ENCODE measurements around the gene LRRC14B.

Gene LRRC14B

GRCh38 chr5:199197-199949 is 8.1 kb downstream of the LRRC14B start:
- Histone ChIP-seq H3K4me3 (ENCODE audit: low read depth, low read length) (no peak overlapping the region), H3K36me3 (ENCODE audit: control insufficient read depth in 2 of 2, insufficient read depth in 1 of 2, low read length in 2 of 2) (peaks cover 1 to 12% of the 10 kb centered on the region in 2 experiments), H3K27ac (ENCODE audit: extremely low read depth, low read depth, low read length) (no peak overlapping the region), H3K4me1 (ENCODE audit: control insufficient read depth, insufficient read depth, low read length) (no peaks in the 10 kb centered on the region), H3K9me3 (ENCODE audit: control insufficient read depth, insufficient read depth, low read depth, low read length) (no peaks in the 10 kb centered on the region)
- TF ChIP-seq GLIS2 (tag by site-specific recombination; IDR thresholded peaks at IDR 0.05) (0 out of 2 replicates have a peak, but pooled peaks have one; percentile 30), ZNF654 (tag by site-specific recombination; IDR thresholded peaks at IDR 0.05; ENCODE audit: low read depth) (no peak)
- TF ChIP-seq, protein P1, sequence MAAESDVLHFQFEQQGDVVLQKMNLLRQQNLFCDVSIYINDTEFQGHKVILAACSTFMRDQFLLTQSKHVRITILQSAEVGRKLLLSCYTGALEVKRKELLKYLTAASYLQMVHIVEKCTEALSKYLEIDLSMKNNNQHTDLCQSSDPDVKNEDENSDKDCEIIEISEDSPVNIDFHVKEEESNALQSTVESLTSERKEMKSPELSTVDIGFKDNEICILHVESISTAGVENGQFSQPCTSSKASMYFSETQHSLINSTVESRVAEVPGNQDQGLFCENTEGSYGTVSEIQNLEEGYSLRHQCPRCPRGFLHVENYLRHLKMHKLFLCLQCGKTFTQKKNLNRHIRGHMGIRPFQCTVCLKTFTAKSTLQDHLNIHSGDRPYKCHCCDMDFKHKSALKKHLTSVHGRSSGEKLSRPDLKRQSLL (tag by site-specific recombination; IDR thresholded peaks at IDR 0.05) = 0 out of 2 replicates have a peak, but pooled peaks have one; percentile 37
- ChIA-PET CTCF (interaction anchor here (0.7 kb wide), 1 partner anchor 13 kb away, joined by 3 read pairs; no protein-coding TSS in a partner anchor), POLR2A (interaction anchor here (1.1 kb wide), 1 partner anchor 19 kb away, joined by 3 read pairs; the partner anchor contains the start of genes CCDC127 and SDHA)

DNA sequence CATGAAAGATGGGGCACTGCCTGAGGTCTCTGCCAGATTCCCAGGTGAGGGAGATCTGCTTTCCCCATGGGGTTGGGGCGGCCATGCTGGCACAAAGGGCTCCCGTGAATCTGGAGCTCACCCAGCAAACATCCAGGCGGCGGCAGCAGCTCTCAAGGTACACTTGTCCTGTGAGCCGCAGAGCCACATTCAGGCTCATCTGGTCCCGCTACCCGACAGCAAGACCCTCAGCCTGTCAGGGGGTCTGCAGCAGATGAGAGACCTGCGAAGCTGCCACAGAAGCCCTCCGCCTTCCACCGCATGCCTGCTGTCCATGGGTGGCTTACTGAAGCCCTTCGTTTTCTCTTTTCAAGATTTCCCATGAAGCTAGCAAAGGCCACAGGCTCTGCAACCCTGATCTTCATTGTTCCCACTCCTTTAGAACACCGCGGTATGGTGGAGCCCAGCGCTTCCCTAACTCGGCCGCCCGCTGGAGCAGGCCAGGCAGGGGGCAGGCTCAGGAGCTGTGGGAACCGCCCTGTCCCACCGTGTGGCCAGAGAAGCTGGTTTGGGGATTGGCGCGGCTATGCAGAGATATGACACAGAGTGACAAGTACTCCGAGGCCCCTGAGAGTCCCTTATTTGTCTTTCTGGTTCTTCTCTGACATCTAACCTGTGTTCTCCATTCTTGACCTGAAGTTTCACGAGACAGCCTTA is 8.8 kb downstream of the LRRC14B start:
- TF ChIP-seq PRDM6 (tag by site-specific recombination; IDR thresholded peaks at IDR 0.05) (no peak), ZNF341 (tag by site-specific recombination; IDR thresholded peaks at IDR 0.05; ENCODE audit: low read depth) (no peak), FEZF1 (tag by site-specific recombination; IDR thresholded peaks at IDR 0.05) (no peak), ZFP69B (tag by site-specific recombination; IDR thresholded peaks at IDR 0.05) (no peak), ZNF830 (tag by site-specific recombination; IDR thresholded peaks at IDR 0.05; ENCODE audit: low read depth) (no peak), ZNF791 (tag by site-specific recombination; IDR thresholded peaks at IDR 0.05) (no peak), HOXC10 (CRISPR knock-in tag; IDR thresholded peaks at IDR 0.05) (no peak), ZBTB17 (tag by site-specific recombination; IDR thresholded peaks at IDR 0.05) (no peak), ZNF169 (tag by site-specific recombination; IDR thresholded peaks at IDR 0.05) (no peak), ZSCAN30 (tag by site-specific recombination; IDR thresholded peaks at IDR 0.05) (no peak), ZNF184 (tag by site-specific recombination; IDR thresholded peaks at IDR 0.05) (no peak), ZNF157 (tag by site-specific recombination; IDR thresholded peaks at IDR 0.05) (no peak)
- TF ChIP-seq, protein P2, sequence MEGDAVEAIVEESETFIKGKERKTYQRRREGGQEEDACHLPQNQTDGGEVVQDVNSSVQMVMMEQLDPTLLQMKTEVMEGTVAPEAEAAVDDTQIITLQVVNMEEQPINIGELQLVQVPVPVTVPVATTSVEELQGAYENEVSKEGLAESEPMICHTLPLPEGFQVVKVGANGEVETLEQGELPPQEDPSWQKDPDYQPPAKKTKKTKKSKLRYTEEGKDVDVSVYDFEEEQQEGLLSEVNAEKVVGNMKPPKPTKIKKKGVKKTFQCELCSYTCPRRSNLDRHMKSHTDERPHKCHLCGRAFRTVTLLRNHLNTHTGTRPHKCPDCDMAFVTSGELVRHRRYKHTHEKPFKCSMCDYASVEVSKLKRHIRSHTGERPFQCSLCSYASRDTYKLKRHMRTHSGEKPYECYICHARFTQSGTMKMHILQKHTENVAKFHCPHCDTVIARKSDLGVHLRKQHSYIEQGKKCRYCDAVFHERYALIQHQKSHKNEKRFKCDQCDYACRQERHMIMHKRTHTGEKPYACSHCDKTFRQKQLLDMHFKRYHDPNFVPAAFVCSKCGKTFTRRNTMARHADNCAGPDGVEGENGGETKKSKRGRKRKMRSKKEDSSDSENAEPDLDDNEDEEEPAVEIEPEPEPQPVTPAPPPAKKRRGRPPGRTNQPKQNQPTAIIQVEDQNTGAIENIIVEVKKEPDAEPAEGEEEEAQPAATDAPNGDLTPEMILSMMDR (tag by site-specific recombination; IDR thresholded peaks at IDR 0.05) = no peak
- TF ChIP-seq, protein P3, sequence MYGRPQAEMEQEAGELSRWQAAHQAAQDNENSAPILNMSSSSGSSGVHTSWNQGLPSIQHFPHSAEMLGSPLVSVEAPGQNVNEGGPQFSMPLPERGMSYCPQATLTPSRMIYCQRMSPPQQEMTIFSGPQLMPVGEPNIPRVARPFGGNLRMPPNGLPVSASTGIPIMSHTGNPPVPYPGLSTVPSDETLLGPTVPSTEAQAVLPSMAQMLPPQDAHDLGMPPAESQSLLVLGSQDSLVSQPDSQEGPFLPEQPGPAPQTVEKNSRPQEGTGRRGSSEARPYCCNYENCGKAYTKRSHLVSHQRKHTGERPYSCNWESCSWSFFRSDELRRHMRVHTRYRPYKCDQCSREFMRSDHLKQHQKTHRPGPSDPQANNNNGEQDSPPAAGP (tag by site-specific recombination; IDR thresholded peaks at IDR 0.05) = no peak
- TF ChIP-seq, protein P4, sequence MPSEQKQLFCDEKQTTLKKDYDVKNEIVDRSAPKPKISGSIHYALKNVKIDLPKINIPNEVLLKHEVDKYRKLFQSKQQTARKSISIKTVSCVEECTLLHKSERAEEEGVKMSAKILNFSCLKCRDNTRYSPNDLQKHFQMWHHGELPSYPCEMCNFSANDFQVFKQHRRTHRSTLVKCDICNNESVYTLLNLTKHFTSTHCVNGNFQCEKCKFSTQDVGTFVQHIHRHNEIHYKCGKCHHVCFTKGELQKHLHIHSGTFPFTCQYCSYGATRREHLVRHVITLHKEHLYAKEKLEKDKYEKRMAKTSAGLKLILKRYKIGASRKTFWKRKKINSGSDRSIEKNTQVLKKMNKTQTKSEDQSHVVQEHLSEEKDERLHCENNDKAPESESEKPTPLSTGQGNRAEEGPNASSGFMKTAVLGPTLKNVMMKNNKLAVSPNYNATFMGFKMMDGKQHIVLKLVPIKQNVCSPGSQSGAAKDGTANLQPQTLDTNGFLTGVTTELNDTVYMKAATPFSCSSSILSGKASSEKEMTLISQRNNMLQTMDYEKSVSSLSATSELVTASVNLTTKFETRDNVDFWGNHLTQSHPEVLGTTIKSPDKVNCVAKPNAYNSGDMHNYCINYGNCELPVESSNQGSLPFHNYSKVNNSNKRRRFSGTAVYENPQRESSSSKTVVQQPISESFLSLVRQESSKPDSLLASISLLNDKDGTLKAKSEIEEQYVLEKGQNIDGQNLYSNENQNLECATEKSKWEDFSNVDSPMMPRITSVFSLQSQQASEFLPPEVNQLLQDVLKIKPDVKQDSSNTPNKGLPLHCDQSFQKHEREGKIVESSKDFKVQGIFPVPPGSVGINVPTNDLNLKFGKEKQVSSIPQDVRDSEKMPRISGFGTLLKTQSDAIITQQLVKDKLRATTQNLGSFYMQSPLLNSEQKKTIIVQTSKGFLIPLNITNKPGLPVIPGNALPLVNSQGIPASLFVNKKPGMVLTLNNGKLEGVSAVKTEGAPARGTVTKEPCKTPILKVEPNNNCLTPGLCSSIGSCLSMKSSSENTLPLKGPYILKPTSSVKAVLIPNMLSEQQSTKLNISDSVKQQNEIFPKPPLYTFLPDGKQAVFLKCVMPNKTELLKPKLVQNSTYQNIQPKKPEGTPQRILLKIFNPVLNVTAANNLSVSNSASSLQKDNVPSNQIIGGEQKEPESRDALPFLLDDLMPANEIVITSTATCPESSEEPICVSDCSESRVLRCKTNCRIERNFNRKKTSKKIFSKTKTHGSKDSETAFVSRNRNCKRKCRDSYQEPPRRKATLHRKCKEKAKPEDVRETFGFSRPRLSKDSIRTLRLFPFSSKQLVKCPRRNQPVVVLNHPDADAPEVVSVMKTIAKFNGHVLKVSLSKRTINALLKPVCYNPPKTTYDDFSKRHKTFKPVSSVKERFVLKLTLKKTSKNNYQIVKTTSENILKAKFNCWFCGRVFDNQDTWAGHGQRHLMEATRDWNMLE (tag by site-specific recombination; conservative IDR thresholded peaks at IDR 0.05; ENCODE audit: low read depth) = no peak
- Histone ChIP-seq H3K27ac (ENCODE audit: extremely low read depth, low read depth, low read length) (no peak overlapping the region), H3K36me3 (ENCODE audit: control insufficient read depth in 2 of 2, insufficient read depth in 1 of 2, low read length in 2 of 2) (peaks cover 8 to 19% of the 10 kb centered on the region in 2 experiments), H3K9me3 (ENCODE audit: control insufficient read depth, insufficient read depth, low read depth, low read length) (no peaks in the 10 kb centered on the region), H3K4me3 (ENCODE audit: low read depth, low read length) (no peak overlapping the region), H3K4me1 (ENCODE audit: control insufficient read depth, insufficient read depth, low read length) (no peaks in the 10 kb centered on the region)
- ChIA-PET POLR2A (interaction anchor here (1.1 kb wide), 1 partner anchor 18 kb away, joined by 3 read pairs; the partner anchor contains the start of genes CCDC127 and SDHA), CTCF (interaction anchor here (0.7 to 1.7 kb wide), 2 partner anchors 12 to 13 kb away, joined by 3 to 7 read pairs; no protein-coding TSS in a partner anchor)
